GM23338 (cell line): ENCODE data around the gene PTGS1. TPM values are rescaled to one million over a fixed set of nuclear protein-coding genes. Genes with fewer than 3 reads are reported as not detected.

Experiments
- ATAC-seq: fragments of 200-7000 bp; cut with Tn5 transposase; 3 replicates; pipeline ENCODE4 v1.9.1; 2020
- DNase-seq: peaks from one replicate; pipeline ENCODE4 v3.0.0-alpha.2; 2015; ENCODE audit warnings: low spot score
- H2AFZ ChIP-seq: fragments of 200-600 bp; sonication (generic); 2 replicates; pipeline ENCODE4 v1.8.0; 2016; ENCODE audit warnings: antibody characterized with exemption, mild to moderate bottlenecking, moderate library complexity
- H3F3A ChIP-seq: fragments of 200-600 bp; sonication (generic); replicated peaks from 2 replicates; pipeline ENCODE4 v1.8.0; 2017; ENCODE audit warnings: antibody characterized with exemption, mixed run types, low read depth
- H3K27ac ChIP-seq: fragments of 200-600 bp; sonication (generic); 2 replicates; pipeline ENCODE4 v1.6.1; 2016; ENCODE audit warnings: low read depth
- H3K27me3 ChIP-seq: fragments of 200-600 bp; sonication (generic); 2 replicates; pipeline ENCODE4 v1.8.0; 2016; ENCODE audit warnings: mild to moderate bottlenecking, mixed run types, moderate library complexity; ENCODE audit not compliant: insufficient read depth
- H3K36me3 ChIP-seq: fragments of 200-600 bp; sonication (generic); 2 replicates; pipeline ENCODE4 v1.8.0; 2016; ENCODE audit warnings: mild to moderate bottlenecking; ENCODE audit not compliant: insufficient read depth
- H3K4me1 ChIP-seq: fragments of 200-600 bp; sonication (generic); 2 replicates; pipeline ENCODE4 v1.8.0; 2016; ENCODE audit warnings: mild to moderate bottlenecking, moderate library complexity; ENCODE audit not compliant: insufficient read depth
- H3K4me2 ChIP-seq: fragments of 200-600 bp; sonication (generic); 2 replicates; pipeline ENCODE4 v1.7.1; 2017; ENCODE audit warnings: mixed run types
- H3K4me3 ChIP-seq: fragments of 200-600 bp; sonication (generic); 2 replicates; pipeline ENCODE4 v1.6.1; 2016; ENCODE audit warnings: mixed run types
- H3K79me2 ChIP-seq: fragments of 200-600 bp; sonication (generic); replicated peaks from 2 replicates; pipeline ENCODE4 v1.8.0; 2017; ENCODE audit warnings: mild to moderate bottlenecking; ENCODE audit not compliant: insufficient read depth
- H3K9me2 ChIP-seq: fragments of 200-600 bp; sonication (generic); 2 replicates; pipeline ENCODE4 v1.8.0; 2017; ENCODE audit not compliant: insufficient read depth
- H4K20me1 ChIP-seq: fragments of 200-600 bp; sonication (generic); replicated peaks from 2 replicates; pipeline ENCODE4 v1.8.0; 2017; ENCODE audit warnings: mild to moderate bottlenecking; ENCODE audit not compliant: insufficient read depth
- H3K27ac Mint-ChIP-seq: 2 replicates; pipeline ENCODE4 v1.8.0; 2020; ENCODE audit warnings: inconsistent platforms, mild to moderate bottlenecking, moderate library complexity, mixed read lengths
- H3K27me3 Mint-ChIP-seq: 3 replicates; pipeline ENCODE4 v1.8.0; 2022; ENCODE audit warnings: low read depth, mild to moderate bottlenecking, moderate library complexity, mixed read lengths, inconsistent platforms; ENCODE audit not compliant: insufficient read depth, poor library complexity
- H3K36me3 Mint-ChIP-seq: 3 replicates; pipeline ENCODE4 v1.8.0; 2021; ENCODE audit warnings: low read depth, mild to moderate bottlenecking, inconsistent platforms, moderate library complexity, mixed read lengths
- H3K4me1 Mint-ChIP-seq: 3 replicates; pipeline ENCODE4 v1.8.0; 2020; ENCODE audit warnings: mild to moderate bottlenecking, inconsistent platforms, mixed read lengths
- H3K4me3 Mint-ChIP-seq: 3 replicates; pipeline ENCODE4 v1.8.0; 2021; ENCODE audit warnings: moderate library complexity, mild to moderate bottlenecking, inconsistent platforms, mixed read lengths
- H3K9me3 Mint-ChIP-seq: 3 replicates; pipeline ENCODE4 v1.8.0; 2020; ENCODE audit warnings: moderate library complexity, mild to moderate bottlenecking, inconsistent platforms, mixed read lengths
- CREB1 ChIP-seq: fragments of 250-450 bp; sonication (Bioruptor Pico); IDR thresholded peaks from 2 replicates; pipeline ENCODE4 v1.5.0; 2020; ENCODE audit warnings: low read depth, mild to moderate bottlenecking, moderate library complexity
- CTCF ChIP-seq, 2 experiments: fragments of 200-600 bp in 1 of 2; sonication (generic) in 1 of 2; conservative IDR thresholded peaks; 2 replicates each; pipeline versions ENCODE4 v1.5.1 to v1.6.1; 2016 to 2017; ENCODE audit warnings: antibody characterized with exemption in 2 of 2, low read depth in 2 of 2, mild to moderate bottlenecking in 2 of 2, moderate library complexity in 1 of 2
- ETS1 ChIP-seq: IDR thresholded peaks from 2 replicates; pipeline ENCODE4 v1.6.1; 2016; ENCODE audit warnings: antibody characterized with exemption
- EZH2 ChIP-seq: fragments of 200-600 bp; sonication (generic); IDR thresholded peaks from one replicate; pipeline ENCODE4 v1.8.0; 2017; ENCODE audit warnings: antibody characterized with exemption, mild to moderate bottlenecking, low read depth; ENCODE audit not compliant: unreplicated experiment
- JUNB ChIP-seq: IDR thresholded peaks from one replicate; pipeline ENCODE4 v1.6.1; 2016; ENCODE audit warnings: antibody characterized with exemption; ENCODE audit not compliant: unreplicated experiment
- NANOG ChIP-seq: IDR thresholded peaks from 2 replicates; pipeline ENCODE4 v1.6.1; 2016; ENCODE audit warnings: antibody characterized with exemption, borderline replicate concordance
- POLR2AphosphoS5 ChIP-seq: IDR thresholded peaks from 2 replicates; pipeline ENCODE4 v1.6.1; 2016; ENCODE audit warnings: antibody characterized with exemption, low read depth
- STAT1 ChIP-seq: IDR thresholded peaks from one replicate; pipeline ENCODE4 v1.6.1; 2016; ENCODE audit warnings: antibody characterized with exemption; ENCODE audit not compliant: unreplicated experiment
- ZNF462 ChIP-seq: fragments of 250-450 bp; sonication (Bioruptor Pico); IDR thresholded peaks from 2 replicates; pipeline ENCODE4 v1.5.0; 2020; ENCODE audit warnings: mild to moderate bottlenecking, moderate library complexity
- polyA plus RNA-seq: library from polyadenylated mRNA; unstranded; fragments of >200 nt; fragmentation: Nextera tagmentation; extraction: Ambion mirVana; gene quantifications from 2 replicates; pipeline ENCODE4 v1.2.1, GENCODE V29; 2016
- total RNA-seq: library from RNA; depleted of rRNA; stranded (reverse); fragments of >200 nt; shearing (Covaris generic); gene quantifications from 2 replicates; pipeline ENCODE4 v1.2.3, GENCODE V29; 2014

PTGS1 gene
- total and polyA plus RNA-seq, 2 experiments from 2014 or later, result 0.48 to 1.3 TPM

GRCh38 chr9:122347348-122348287, 23.2 kb upstream of the PTGS1 start:
- DNase-seq (peak; percentile 66), ATAC-seq (peak; percentile 27)
- Histone ChIP-seq H3K9me2 (no peaks in the 10 kb centered on the region), H3K4me2 (peak overlapping the region; percentile 96), H2AFZ (peak overlapping the region; percentile 99), H3K79me2 (no peaks in the 10 kb centered on the region), H3K36me3 (no peaks in the 10 kb centered on the region), H4K20me1 (no peaks in the 10 kb centered on the region), H3K4me1 (peaks cover 19% of the 10 kb centered on the region), H3K27ac (no peak overlapping the region), H3K27me3 (peaks cover 26% of the 10 kb centered on the region), H3K4me3 (peak overlapping the region; percentile 82), H3F3A (peaks cover 10% of the 10 kb centered on the region; the same call in 1 of the 2 replicates)
- no peaks in the 10 kb centered on the region for H3K36me3 Mint-ChIP-seq
- 0 out of 4 replicates have a peak, but pooled peaks of 1 of the 2 experiments have one; percentile 15 for TF ChIP-seq CTCF (conservative IDR thresholded peaks at IDR 0.05; ENCODE audit: low read depth in 2 of 2)
- TF ChIP-seq ETS1, result no peak
- H3K27ac Mint-ChIP-seq, result no peak overlapping the region
- H3K9me3 Mint-ChIP-seq, result peaks cover 2% of the 10 kb centered on the region
- H3K4me3 Mint-ChIP-seq, result peak overlapping the region; percentile 87
- peaks cover 27% of the 10 kb centered on the region for H3K4me1 Mint-ChIP-seq
- H3K27me3 Mint-ChIP-seq, result peaks cover 38% of the 10 kb centered on the region

- H4K20me1 ChIP-seq, result no peaks in the 10 kb centered on the region
- H3K4me3 ChIP-seq, result no peak overlapping the region
- Mint-ChIP-seq H3K27me3 (peaks cover 35% of the 10 kb centered on the region), H3K4me3 (peak overlapping the region; percentile 13), H3K9me3 (peaks cover 5% of the 10 kb centered on the region), H3K4me1 (peaks cover 20% of the 10 kb centered on the region), H3K27ac (no peak overlapping the region), H3K36me3 (no peaks in the 10 kb centered on the region)
- no peak for ATAC-seq
- peaks cover 16% of the 10 kb centered on the region for H3K4me1 ChIP-seq
- no peaks in the 10 kb centered on the region for H3K9me2 ChIP-seq
- H3K79me2 ChIP-seq, result no peaks in the 10 kb centered on the region
- peaks cover 10% of the 10 kb centered on the region; the same call in 1 of the 2 replicates for H3F3A ChIP-seq
- H3K36me3 ChIP-seq, result no peaks in the 10 kb centered on the region
- H2AFZ ChIP-seq, result no peak overlapping the region
- peaks cover 26% of the 10 kb centered on the region for H3K27me3 ChIP-seq
- peak; percentile 33 for DNase-seq
- H3K4me2 ChIP-seq, result peak overlapping the region; percentile 96; the same call in 1 of the 2 replicates
- H3K27ac ChIP-seq, result no peak overlapping the region
- TF ChIP-seq JUNB (no peak), STAT1 (no peak), NANOG (no peak), POLR2AphosphoS5 (no peak), ZNF462 (no peak), EZH2 (no peak), CREB1 (CRISPR knock-in tag) (no peak)
Observed at GRCh38 chr9:122348288-122348777, 22.5 kb upstream of the PTGS1 start.
